B cell (primary cell): ENCODE measurements around the gene HJV. TPM values are rescaled to one million over a fixed set of nuclear protein-coding genes. Genes with fewer than 3 reads are reported as not detected.

Source experiments
- ATAC-seq: fragments of 200-7000 bp; cut with Tn5 transposase; one replicate; pipeline ENCODE4 v1.10.0; 2021; ENCODE audit warnings: low read depth, mild to moderate bottlenecking, moderate number of reproducible peaks, moderate library complexity
- CTCF ChIA-PET: fragments of 350-600 bp; sonication (Branson Sonifier 250); formaldehyde crosslinking; loops from one replicate; lab custom pipeline; 2021; ENCODE audit warnings: antibody characterized with exemption, inconsistent platforms; lab: Charles Lee
- POLR2A ChIA-PET: fragments of 350-600 bp; sonication (Branson Sonifier 250); formaldehyde crosslinking; loops from one replicate; lab custom pipeline; 2021; ENCODE audit warnings: antibody characterized with exemption; lab: Charles Lee
- DNase-seq: peaks from one replicate; pipeline ENCODE4 v3.0.0; 2013
- H2AFZ ChIP-seq: 2 replicates; pipeline ENCODE4 v1.6.1; 2012; ENCODE audit warnings: mild to moderate bottlenecking, low read depth, low read length; ENCODE audit not compliant: insufficient read depth, poor library complexity, severe bottlenecking
- H3K27ac ChIP-seq, 2 donors: 1 replicate in 1 of 2; 2 replicates in 1 of 2; pipeline ENCODE4 v1.5.1; 2012 to 2013; ENCODE audit warnings: low read length in 2 of 2, mild to moderate bottlenecking in 2 of 2, moderate library complexity in 1 of 2
- H3K27me3 ChIP-seq, 4 experiments: fragments of 200-600 bp in 1 of 4; sonication (generic) in 1 of 4; replicated peaks in 1 of 4; 1 replicate in 2 of 4; 2 replicates in 2 of 4; pipeline versions ENCODE4 v1.6.1 to v1.7.0; 2013 to 2016; ENCODE audit warnings: low read length in 3 of 4, mild to moderate bottlenecking in 2 of 4, mixed read lengths in 1 of 4, moderate library complexity in 1 of 4; ENCODE audit not compliant: insufficient read depth in 4 of 4, control insufficient read depth in 3 of 4; ENCODE audit errors: control extremely low read depth in 1 of 4
- H3K36me3 ChIP-seq, 2 experiments: replicated peaks in 1 of 2; 1 replicate in 1 of 2; 2 replicates in 1 of 2; pipeline versions ENCODE4 v1.6.1 to v1.7.1; 2013; ENCODE audit warnings: low read length in 1 of 2; ENCODE audit not compliant: insufficient read depth in 2 of 2, control insufficient read depth in 1 of 2; ENCODE audit errors: control extremely low read depth in 1 of 2, extremely low read depth in 1 of 2
- H3K4me1 ChIP-seq, 2 donors: fragments of 200-600 bp in 1 of 2; sonication (generic) in 1 of 2; 1 replicate in 1 of 2; 2 replicates in 1 of 2; pipeline versions ENCODE4 v1.5.1 to v1.6.1; 2013 to 2017; ENCODE audit warnings: low read length in 2 of 2; ENCODE audit not compliant: control insufficient read depth in 2 of 2, insufficient read depth in 2 of 2
- H3K4me2 ChIP-seq: replicated peaks from 2 replicates; pipeline ENCODE3; 2012; ENCODE audit warnings: mild to moderate bottlenecking, low read depth, low read length; ENCODE audit not compliant: poor library complexity, severe bottlenecking
- H3K4me3 ChIP-seq, 5 experiments: fragments of 200-600 bp in 1 of 5; sonication (generic) in 1 of 5; 1 replicate in 3 of 5; 2 replicates in 2 of 5; pipeline versions ENCODE4 v1.5.1 to v1.7.0; 2011 to 2016; ENCODE audit warnings: low read length in 4 of 5, mild to moderate bottlenecking in 4 of 5, low read depth in 2 of 5, control low read depth in 1 of 5, moderate library complexity in 1 of 5; ENCODE audit not compliant: insufficient read depth in 1 of 5; ENCODE audit errors: control extremely low read depth in 1 of 5, extremely low read depth in 1 of 5
- H3K79me2 ChIP-seq: fragments of 200-600 bp; sonication (generic); one replicate; pipeline ENCODE4 v1.6.0; 2016; ENCODE audit warnings: low read length; ENCODE audit not compliant: control insufficient read depth, insufficient read depth
- H3K9ac ChIP-seq: fragments of 200-600 bp; sonication (generic); 2 replicates; pipeline ENCODE4 v1.6.1; 2017; ENCODE audit warnings: mild to moderate bottlenecking, low read length, moderate library complexity
- H3K9me3 ChIP-seq, 3 donors: one replicate each; pipeline versions ENCODE4 v1.6.1 to v1.7.1; 2013; ENCODE audit warnings: low read length in 2 of 3; ENCODE audit not compliant: control insufficient read depth in 2 of 3, insufficient read depth in 1 of 3; ENCODE audit errors: control extremely low read depth in 1 of 3
- H4K20me1 ChIP-seq: 2 replicates; pipeline ENCODE4 v1.6.0; 2012; ENCODE audit warnings: mild to moderate bottlenecking, low read length; ENCODE audit not compliant: insufficient read depth, control insufficient read depth, poor library complexity, severe bottlenecking
- H3K27ac Mint-ChIP-seq: one replicate; pipeline ENCODE4 v1.8.0; 2021; ENCODE audit warnings: mixed read lengths
- H3K27me3 Mint-ChIP-seq: one replicate; pipeline ENCODE4 v1.8.0; 2021; ENCODE audit warnings: mixed read lengths
- H3K4me1 Mint-ChIP-seq: one replicate; pipeline ENCODE4 v1.8.0; 2021; ENCODE audit warnings: mixed read lengths
- H3K4me3 Mint-ChIP-seq: one replicate; pipeline ENCODE4 v1.8.0; 2021; ENCODE audit warnings: mixed read lengths
- H3K9me3 Mint-ChIP-seq: one replicate; pipeline ENCODE4 v1.8.0; 2022; ENCODE audit warnings: mixed read lengths; ENCODE audit not compliant: insufficient read depth
- EZH2 ChIP-seq: IDR thresholded peaks from 2 replicates; pipeline ENCODE4 v1.6.1; 2012; ENCODE audit warnings: borderline replicate concordance, low read depth, mild to moderate bottlenecking, moderate library complexity, low read length; ENCODE audit not compliant: insufficient read depth, poor library complexity, severe bottlenecking
- WGBS: methylation state at CpG from one replicate; pipeline ENCODE4 v1.1.5; 2013; ENCODE audit warnings: missing lambda C conversion rate; ENCODE audit not compliant: insufficient coverage; 5-methylcytosine and 5-hydroxymethylcytosine counted together
- intact Hi-C: fragments of 100-400 bp; cut with micrococcal nuclease; formaldehyde crosslinking; loops from one replicate; pipeline ENCODE4 v1.10.0; 2022
- polyA plus RNA-seq: library from polyadenylated mRNA; depleted of rRNA; stranded (reverse); fragments of >200 nt; gene quantifications from 2 replicates; pipeline ENCODE4 v1.2.3, GENCODE V29; 2012
- total RNA-seq, 2 donors: library from RNA; stranded (reverse); fragments of 120-200 nt in 1 of 2; gene quantifications; 1 replicate in 1 of 2; 2 replicates in 1 of 2; pipeline versions ENCODE4 v1.2.3 to v1.2.4, GENCODE V29; 2013 to 2022
- TF ChIP-seq, protein P1 (sequence below): fragments of 200-600 bp; IDR thresholded peaks from one replicate; pipeline ENCODE4 v1.8.0; 2022; ENCODE audit warnings: antibody characterized with exemption, mild to moderate bottlenecking

Gene HJV
- total and polyA plus RNA-seq, 2 donors (not counting 1 experiment from before 2014, with no cell fraction given) = not detected

DNA sequence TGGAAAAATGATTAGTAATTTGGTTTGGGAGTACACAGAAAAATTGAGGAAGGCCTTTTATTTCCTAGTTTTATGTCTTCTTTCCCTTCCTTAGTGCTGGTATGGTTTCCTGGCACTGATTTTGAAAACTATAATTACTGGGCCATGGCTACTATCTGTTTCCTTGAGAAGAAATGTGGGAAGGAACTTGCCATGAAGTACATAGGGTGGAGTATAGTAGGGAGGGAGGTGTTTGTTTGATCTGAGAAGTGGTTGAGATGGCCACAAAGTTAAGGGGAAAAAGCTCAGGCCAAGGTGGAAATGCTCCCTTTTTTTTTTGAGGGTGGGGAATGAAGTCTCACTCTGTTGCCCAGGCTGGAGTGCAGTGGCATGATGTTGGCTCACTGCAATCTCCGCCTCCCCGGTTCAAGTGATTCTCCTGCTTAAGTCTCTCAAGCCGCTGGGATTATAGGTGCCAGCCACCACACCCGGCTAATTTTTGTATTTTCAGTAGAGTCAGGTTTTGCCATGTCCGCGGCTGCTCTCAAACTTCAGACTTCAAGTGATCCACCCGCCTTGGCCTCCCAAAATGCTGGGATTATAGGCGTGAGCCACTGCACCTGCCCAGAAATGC lies 11.3 kb downstream of the HJV start:
- Histone ChIP-seq H3K27ac (no peak overlapping the region), H3K9ac (no peak overlapping the region), H3K9me3 (no peaks in the 10 kb centered on the region), H3K4me1 (peaks cover 13 to 24% of the 10 kb centered on the region in 2 donors), H3K4me2 (no peak overlapping the region), H3K79me2 (peaks cover 13% of the 10 kb centered on the region), H3K4me3 (no peak overlapping the region), H4K20me1 (no peaks in the 10 kb centered on the region), H3K36me3 (no peaks in the 10 kb centered on the region), H2AFZ (no peak overlapping the region), H3K27me3 (no peaks in the 10 kb centered on the region)
- DNase-seq = no peak
- intact Hi-C loops = no loop called here
- Mint-ChIP-seq H3K4me3 (no peak overlapping the region), H3K27me3 (no peaks in the 10 kb centered on the region), H3K9me3 (no peaks in the 10 kb centered on the region), H3K27ac (peak overlapping the region; percentile 7), H3K4me1 (peaks cover 16% of the 10 kb centered on the region)
- CTCF ChIA-PET = interaction anchor here (0.9 to 13.6 kb wide), 9 partner anchors 9 to 164 kb away, joined by 3 to 361 read pairs (median 9); partner anchors contain the start of genes ANKRD34A, NUDT17, POLR3GL and TXNIP
- no peak for ATAC-seq
- WGBS = 97% methylated on average over 8 of the region's 8 CpGs
- TF ChIP-seq, protein P1, sequence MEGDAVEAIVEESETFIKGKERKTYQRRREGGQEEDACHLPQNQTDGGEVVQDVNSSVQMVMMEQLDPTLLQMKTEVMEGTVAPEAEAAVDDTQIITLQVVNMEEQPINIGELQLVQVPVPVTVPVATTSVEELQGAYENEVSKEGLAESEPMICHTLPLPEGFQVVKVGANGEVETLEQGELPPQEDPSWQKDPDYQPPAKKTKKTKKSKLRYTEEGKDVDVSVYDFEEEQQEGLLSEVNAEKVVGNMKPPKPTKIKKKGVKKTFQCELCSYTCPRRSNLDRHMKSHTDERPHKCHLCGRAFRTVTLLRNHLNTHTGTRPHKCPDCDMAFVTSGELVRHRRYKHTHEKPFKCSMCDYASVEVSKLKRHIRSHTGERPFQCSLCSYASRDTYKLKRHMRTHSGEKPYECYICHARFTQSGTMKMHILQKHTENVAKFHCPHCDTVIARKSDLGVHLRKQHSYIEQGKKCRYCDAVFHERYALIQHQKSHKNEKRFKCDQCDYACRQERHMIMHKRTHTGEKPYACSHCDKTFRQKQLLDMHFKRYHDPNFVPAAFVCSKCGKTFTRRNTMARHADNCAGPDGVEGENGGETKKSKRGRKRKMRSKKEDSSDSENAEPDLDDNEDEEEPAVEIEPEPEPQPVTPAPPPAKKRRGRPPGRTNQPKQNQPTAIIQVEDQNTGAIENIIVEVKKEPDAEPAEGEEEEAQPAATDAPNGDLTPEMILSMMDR = no peak
- TF ChIP-seq EZH2 = no peak
- POLR2A ChIA-PET = interaction anchor here (1.9 kb wide), 1 partner anchor 32 kb away, joined by 8 read pairs; no protein-coding TSS in a partner anchor
